DOHH2 (cell line): Measurements from ENCODE around the gene FBXL14.

Source experiments
- EZH2phosphoT487 ChIP-seq: fragments of 200-600 bp; sonication (generic); IDR thresholded peaks from 2 replicates; pipeline ENCODE4 v1.6.1; 2017; ENCODE audit warnings: borderline replicate concordance, mild to moderate bottlenecking, antibody characterized with exemption, low read length, moderate library complexity, mixed read lengths
- TF ChIP-seq, protein P1 (sequence below): fragments of 200-600 bp; sonication (generic); IDR thresholded peaks from one replicate; pipeline ENCODE4 v1.5.1; 2014; ENCODE audit warnings: antibody characterized with exemption, mild to moderate bottlenecking, low read depth, low read length; ENCODE audit not compliant: poor library complexity, severe bottlenecking

DNA sequence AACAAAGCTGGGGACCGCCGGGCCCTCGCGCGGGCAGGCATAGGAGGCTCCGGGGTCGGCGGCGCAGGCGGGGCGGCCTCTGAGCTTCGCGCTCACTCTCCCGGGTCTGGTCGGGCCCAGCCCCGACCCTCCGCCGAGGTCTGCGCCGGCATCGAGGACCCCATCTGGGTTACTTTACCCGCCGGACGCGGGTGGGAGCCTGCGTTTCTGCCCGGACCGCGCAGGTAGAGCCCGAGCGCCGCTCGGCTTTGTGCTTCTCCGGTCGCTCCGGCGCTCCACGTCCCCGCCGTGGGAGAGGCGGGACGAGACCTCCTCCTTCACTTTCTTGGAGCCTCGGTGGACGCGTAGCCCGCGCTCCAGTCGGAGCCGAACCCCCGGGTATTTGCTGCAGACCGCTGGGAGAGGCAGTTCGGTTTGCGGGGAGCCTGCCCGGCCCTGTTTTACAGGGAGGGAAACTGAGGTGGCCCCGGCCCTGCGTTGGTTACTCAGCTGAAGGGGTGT lies 63.2 kb downstream of the FBXL14 start:
- TF ChIP-seq, protein P1, sequence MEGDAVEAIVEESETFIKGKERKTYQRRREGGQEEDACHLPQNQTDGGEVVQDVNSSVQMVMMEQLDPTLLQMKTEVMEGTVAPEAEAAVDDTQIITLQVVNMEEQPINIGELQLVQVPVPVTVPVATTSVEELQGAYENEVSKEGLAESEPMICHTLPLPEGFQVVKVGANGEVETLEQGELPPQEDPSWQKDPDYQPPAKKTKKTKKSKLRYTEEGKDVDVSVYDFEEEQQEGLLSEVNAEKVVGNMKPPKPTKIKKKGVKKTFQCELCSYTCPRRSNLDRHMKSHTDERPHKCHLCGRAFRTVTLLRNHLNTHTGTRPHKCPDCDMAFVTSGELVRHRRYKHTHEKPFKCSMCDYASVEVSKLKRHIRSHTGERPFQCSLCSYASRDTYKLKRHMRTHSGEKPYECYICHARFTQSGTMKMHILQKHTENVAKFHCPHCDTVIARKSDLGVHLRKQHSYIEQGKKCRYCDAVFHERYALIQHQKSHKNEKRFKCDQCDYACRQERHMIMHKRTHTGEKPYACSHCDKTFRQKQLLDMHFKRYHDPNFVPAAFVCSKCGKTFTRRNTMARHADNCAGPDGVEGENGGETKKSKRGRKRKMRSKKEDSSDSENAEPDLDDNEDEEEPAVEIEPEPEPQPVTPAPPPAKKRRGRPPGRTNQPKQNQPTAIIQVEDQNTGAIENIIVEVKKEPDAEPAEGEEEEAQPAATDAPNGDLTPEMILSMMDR: no peak
- TF ChIP-seq EZH2phosphoT487: peak; percentile 99
